ENCODE data around the gene NTRK3.
A peak's percentile ranks its signal among the peaks of the same experiment; 100 is the strongest.
"Not testable (repeated sequence)": the region's sequence is repeated elsewhere in the genome, so short reads cannot be mapped to it uniquely, and the experiment has no call there.

Gene NTRK3

GRCh38 chr15:87877114-87877810 is 379.3 kb downstream of the NTRK3 start:
- no peak for DNase-seq (ENCODE audit: low spot score)

GRCh38 chr15:87874896-87875711 is 381.4 kb downstream of the NTRK3 start:
- peak; percentile 65 for DNase-seq (ENCODE audit: low spot score)

- DNase-seq (ENCODE audit: low spot score), result no peak
Observed at GRCh38 chr15:87873516-87873915, 383.0 kb downstream of the NTRK3 start.

GRCh38 chr15:87871731-87872320 is 384.7 kb downstream of the NTRK3 start:
- DNase-seq (ENCODE audit: low spot score), result no peak

- no peak for DNase-seq (ENCODE audit: low spot score)
Observed at GRCh38 chr15:87871258-87871681, 385.3 kb downstream of the NTRK3 start.

GRCh38 chr15:87866961-87867360 is 389.6 kb downstream of the NTRK3 start:
- DNase-seq (ENCODE audit: low spot score), result no peak

- no peak for DNase-seq (ENCODE audit: low spot score)
Observed at GRCh38 chr15:87863152-87863551, 393.4 kb downstream of the NTRK3 start.

- DNase-seq (ENCODE audit: low spot score), result no peak
Observed at GRCh38 chr15:87860743-87861142, 395.8 kb downstream of the NTRK3 start.

GRCh38 chr15:87858651-87859050 is 397.9 kb downstream of the NTRK3 start:
- DNase-seq (ENCODE audit: low spot score), result no peak

GRCh38 chr15:87851497-87851896 is 405.0 kb downstream of the NTRK3 start:
- DNase-seq (ENCODE audit: low spot score), result no peak

GRCh38 chr15:87850916-87851315 is 405.6 kb downstream of the NTRK3 start:
- no peak for DNase-seq (ENCODE audit: low spot score)

GRCh38 chr15:87849181-87849580 is 407.4 kb downstream of the NTRK3 start:
- no peak for DNase-seq (ENCODE audit: low spot score)

GRCh38 chr15:87848012-87848411 is 408.5 kb downstream of the NTRK3 start:
- no peak for DNase-seq (ENCODE audit: low spot score)

- no peak for DNase-seq (ENCODE audit: low spot score)
Observed at GRCh38 chr15:87846746-87847145, 409.8 kb downstream of the NTRK3 start.

GRCh38 chr15:87843312-87843711 is 413.2 kb downstream of the NTRK3 start:
- DNase-seq (ENCODE audit: low spot score), result no peak

GRCh38 chr15:87841426-87841998 is 415.0 kb downstream of the NTRK3 start:
- DNase-seq (ENCODE audit: low spot score), result no peak

- not testable (repeated sequence) for DNase-seq (ENCODE audit: low spot score)
Observed at GRCh38 chr15:87835830-87836229, 420.7 kb downstream of the NTRK3 start.

- DNase-seq (ENCODE audit: low spot score), result not testable (repeated sequence)
Observed at GRCh38 chr15:87833333-87833732, 423.2 kb downstream of the NTRK3 start.

GRCh38 chr15:87829332-87830050 is 427.0 kb downstream of the NTRK3 start:
- DNase-seq (ENCODE audit: low spot score), result peak; percentile 11

GRCh38 chr15:87828608-87829007 is 427.9 kb downstream of the NTRK3 start:
- no peak for DNase-seq (ENCODE audit: low spot score)

GRCh38 chr15:87827131-87827530 is 429.4 kb downstream of the NTRK3 start:
- no peak for DNase-seq (ENCODE audit: low spot score)

All from Ammon's horn (tissue), 1 donor.